NCI-H2081 (cell line): ENCODE measurements around the gene ARHGAP30.
"Not testable (repeated sequence)": the region's sequence is repeated elsewhere in the genome, so short reads cannot be mapped to it uniquely, and the experiment has no call there.

Experiments used
- DNase-seq, 2 experiments: peaks; one replicate each; lab custom pipeline; 2025; lab: John Stamatoyannopoulos, UW

ARHGAP30 gene

GRCh38 chr1:161037661-161038522 is 31.8 kb downstream of the ARHGAP30 start:
- no peak for DNase-seq

GRCh38 chr1:161033751-161034150 is 35.9 kb downstream of the ARHGAP30 start:
- DNase-seq = no peak

- no peak for DNase-seq
Measured at GRCh38 chr1:161032409-161032808, 37.3 kb downstream of the ARHGAP30 start.

GRCh38 chr1:161031874-161032273 is 37.8 kb downstream of the ARHGAP30 start:
- DNase-seq = no peak

GRCh38 chr1:161029466-161029865 is 40.2 kb downstream of the ARHGAP30 start:
- not testable (repeated sequence) for DNase-seq

- not testable (repeated sequence) for DNase-seq
Measured at GRCh38 chr1:161026954-161027353, 42.7 kb downstream of the ARHGAP30 start.

GRCh38 chr1:161022432-161022831 is 47.3 kb downstream of the ARHGAP30 start:
- DNase-seq = not testable (repeated sequence)

- no peak for DNase-seq
Measured at GRCh38 chr1:161021970-161022353, 47.7 kb downstream of the ARHGAP30 start.

- DNase-seq = peak; percentile 100
Measured at GRCh38 chr1:161021165-161021969, 48.3 kb downstream of the ARHGAP30 start.

- peak; percentile 55 to 74 for DNase-seq
Measured at GRCh38 chr1:161020509-161021164, 49.1 kb downstream of the ARHGAP30 start, which contains the start of gene F11R. Gene F11R, minus strand, starts transcription at chr1:161021152. Its CDS starts 79 bp downstream, at chr1:161021073.

- DNase-seq = peak in 1 of 2 experiments; percentile 75
Measured at GRCh38 chr1:161019751-161020495, 49.8 kb downstream of the ARHGAP30 start.

- DNase-seq = not testable (repeated sequence)
Measured at GRCh38 chr1:161019111-161019660, 50.5 kb downstream of the ARHGAP30 start.

- no peak for DNase-seq
Measured at GRCh38 chr1:161018631-161018930, 51.1 kb downstream of the ARHGAP30 start.

GRCh38 chr1:161017756-161018630 is 51.7 kb downstream of the ARHGAP30 start:
- DNase-seq = no peak

- DNase-seq = not testable (repeated sequence)
Measured at GRCh38 chr1:161017181-161017580, 52.5 kb downstream of the ARHGAP30 start.

GRCh38 chr1:161016683-161017082 is 53.0 kb downstream of the ARHGAP30 start:
- DNase-seq = not testable (repeated sequence)

GRCh38 chr1:161013488-161014230 is 56.0 kb downstream of the ARHGAP30 start:
- peak; percentile 31 to 66 for DNase-seq

GRCh38 chr1:161013131-161013487 is 56.6 kb downstream of the ARHGAP30 start:
- DNase-seq = no peak

GRCh38 chr1:161012420-161012819 is 57.3 kb downstream of the ARHGAP30 start:
- DNase-seq = no peak
